CD4-positive, alpha-beta T cell (primary cell): ENCODE measurements around the gene TCP11L1. TPM values are rescaled to one million over a fixed set of nuclear protein-coding genes. Genes with fewer than 3 reads are reported as not detected.

Source experiments
- ATAC-seq: fragments of 200-7000 bp; cut with Tn5 transposase; one replicate; pipeline ENCODE4 v1.10.0; 2022; ENCODE audit warnings: mild to moderate bottlenecking; ENCODE audit not compliant: poor library complexity
- CTCF ChIA-PET: fragments of 350-600 bp; sonication (Branson Sonifier 250); formaldehyde crosslinking; loops from one replicate; lab custom pipeline; 2021; ENCODE audit warnings: antibody characterized with exemption, inconsistent platforms; lab: Charles Lee
- POLR2A ChIA-PET: fragments of 350-600 bp; sonication (Branson Sonifier 250); formaldehyde crosslinking; loops from one replicate; lab custom pipeline; 2021; ENCODE audit warnings: antibody characterized with exemption, inconsistent platforms; lab: Charles Lee
- DNase-seq, 14 experiments: peaks; one replicate each; pipeline ENCODE4 v3.0.0-alpha.2; 2013 to 2020; ENCODE audit warnings: mixed read lengths in 2 of 14
- H3K27ac ChIP-seq, 2 donors: one replicate each; pipeline versions ENCODE4 v1.5.1 to v1.7.0; 2013; ENCODE audit warnings: low read length in 2 of 2, low read depth in 1 of 2, mild to moderate bottlenecking in 1 of 2
- H3K27me3 ChIP-seq, 2 experiments: 1 replicate in 1 of 2; 2 replicates in 1 of 2; pipeline versions ENCODE4 v1.6.1 to v1.7.0; 2013; ENCODE audit warnings: low read length in 2 of 2, control low read depth in 1 of 2, mild to moderate bottlenecking in 1 of 2, moderate library complexity in 1 of 2; ENCODE audit not compliant: insufficient read depth in 2 of 2, control insufficient read depth in 1 of 2
- H3K36me3 ChIP-seq: one replicate; pipeline ENCODE4 v1.6.1; 2013; ENCODE audit warnings: low read length, control low read depth; ENCODE audit not compliant: insufficient read depth
- H3K4me1 ChIP-seq: one replicate; pipeline ENCODE4 v1.6.1; 2013; ENCODE audit warnings: low read length, control low read depth; ENCODE audit not compliant: insufficient read depth
- H3K4me3 ChIP-seq: one replicate; pipeline ENCODE4 v1.5.1; 2013; ENCODE audit warnings: mild to moderate bottlenecking, low read length, moderate library complexity
- H3K9me3 ChIP-seq, 2 experiments: 1 replicate in 1 of 2; 2 replicates in 1 of 2; pipeline versions ENCODE4 v1.6.1 to v1.7.0; 2013; ENCODE audit warnings: low read length in 2 of 2, mild to moderate bottlenecking in 2 of 2, control low read depth in 1 of 2, moderate library complexity in 1 of 2; ENCODE audit not compliant: control insufficient read depth in 1 of 2, insufficient read depth in 1 of 2
- H3K27ac Mint-ChIP-seq: one replicate; pipeline ENCODE4 v1.8.0; 2020; ENCODE audit warnings: mixed read lengths
- H3K27me3 Mint-ChIP-seq: one replicate; pipeline ENCODE4 v1.8.0; 2021; ENCODE audit warnings: mixed read lengths
- H3K36me3 Mint-ChIP-seq: one replicate; pipeline ENCODE4 v1.8.0; 2021; ENCODE audit warnings: low read depth, mixed read lengths
- H3K4me1 Mint-ChIP-seq: one replicate; pipeline ENCODE4 v1.8.0; 2021; ENCODE audit warnings: low read depth, mixed read lengths
- H3K4me3 Mint-ChIP-seq: one replicate; pipeline ENCODE4 v1.8.0; 2020; ENCODE audit warnings: mild to moderate bottlenecking, mixed read lengths
- H3K9me3 Mint-ChIP-seq: one replicate; pipeline ENCODE4 v1.8.0; 2020; ENCODE audit warnings: mixed read lengths
- CTCF ChIP-seq: fragments of 200-600 bp; IDR thresholded peaks from one replicate; pipeline ENCODE4 v1.8.0; 2022; ENCODE audit warnings: antibody characterized with exemption, mild to moderate bottlenecking
- intact Hi-C, 2 experiments: fragments of 100-400 bp; cut with DNase I in 1 of 2; cut with micrococcal nuclease in 1 of 2; formaldehyde crosslinking; loops; one replicate each; pipeline versions ENCODE4 v1.15.1 to v1.9.0; 2023 to 2025; cut with DNase I, micrococcal nuclease
- total RNA-seq, 174 experiments: library from RNA in 2 of 174; stranded (reverse) in 2 of 174; gene quantifications; one replicate each; pipeline ENCODE4 v1.2.3 and lab custom pipeline; 2021 to 2026

Gene TCP11L1
- total RNA-seq, 2 experiments from 2014 or later = 9.8 to 11.9 TPM

- H3K9me3 Mint-ChIP-seq = no peaks in the 10 kb centered on the region
- H3K27ac Mint-ChIP-seq = no peak overlapping the region
- peak; percentile 97 for TF ChIP-seq CTCF
- H3K4me3 Mint-ChIP-seq = no peak overlapping the region
- peaks cover 30% of the 10 kb centered on the region for H3K4me1 Mint-ChIP-seq
- H3K36me3 ChIP-seq = peaks cover 45% of the 10 kb centered on the region
- ChIA-PET CTCF (interaction anchor here (0.6 to 1.7 kb wide), 29 partner anchors 9 to 171 kb away, joined by 3 to 48 read pairs (median 4); partner anchors contain the start of genes DEPDC7 and TCP11L1), POLR2A (interaction anchor here (0.9 to 2.4 kb wide), 3 partner anchors 26 to 54 kb away, joined by 3 to 13 read pairs (median 6); partner anchors contain the start of genes DEPDC7 and TCP11L1)
- H3K4me1 ChIP-seq = peaks cover 19% of the 10 kb centered on the region
- ATAC-seq (peak; percentile 96), DNase-seq (peak; percentile 61 to 85 (median 70))
- no peak overlapping the region for H3K27ac ChIP-seq
- no peaks in the 10 kb centered on the region for H3K27me3 Mint-ChIP-seq
- H3K36me3 Mint-ChIP-seq = peaks cover 50% of the 10 kb centered on the region
- H3K9me3 ChIP-seq = no peaks in the 10 kb centered on the region
- no peak overlapping the region for H3K4me3 ChIP-seq
- intact Hi-C loops = loop anchor here (1.0 to 10.0 kb wide), 6 partner anchors 61 to 257 kb away; no protein-coding TSS in a partner anchor
- H3K27me3 ChIP-seq = no peaks in the 10 kb centered on the region
Observed at GRCh38 chr11:33065445-33066178, 26.2 kb downstream of the TCP11L1 start.

- POLR2A ChIA-PET = no interaction called here
Observed at GRCh38 chr11:33067294-33067693, 27.9 kb downstream of the TCP11L1 start.

More at GRCh38 chr11:33067294-33067693, 27.9 kb downstream of the TCP11L1 start:
- H3K36me3 ChIP-seq = peaks cover 57% of the 10 kb centered on the region
- H3K36me3 Mint-ChIP-seq = peaks cover 59% of the 10 kb centered on the region
- H3K9me3 ChIP-seq = no peaks in the 10 kb centered on the region
- H3K9me3 Mint-ChIP-seq = no peaks in the 10 kb centered on the region
- H3K27me3 ChIP-seq = no peaks in the 10 kb centered on the region
- DNase-seq (no peak), ATAC-seq (no peak)
- CTCF ChIA-PET = no interaction called here
- no peak overlapping the region for H3K27ac ChIP-seq
- H3K4me1 ChIP-seq = peaks cover 19% of the 10 kb centered on the region
- no peak for TF ChIP-seq CTCF
- intact Hi-C loops = loop anchor here (5.0 to 10.0 kb wide), 3 partner anchors 62 to 182 kb away; no protein-coding TSS in a partner anchor
- H3K27ac Mint-ChIP-seq = no peak overlapping the region
- peaks cover 28% of the 10 kb centered on the region for H3K4me1 Mint-ChIP-seq
- H3K27me3 Mint-ChIP-seq = no peaks in the 10 kb centered on the region
- H3K4me3 ChIP-seq = no peak overlapping the region
- H3K4me3 Mint-ChIP-seq = no peak overlapping the region
